Liver (tissue), 9 donors: ENCODE results near the gene TOMM70. TPM values are rescaled to one million over a fixed set of nuclear protein-coding genes. Genes with fewer than 3 reads are reported as not detected.

Experiments used
- DNase-seq: peaks from one replicate; pipeline ENCODE4 v3.0.0-alpha.2; 2017; ENCODE audit warnings: low spot score
- H3K27ac ChIP-seq, 2 donors: one replicate each; pipeline ENCODE4 v1.7.0; 2013; ENCODE audit warnings: inconsistent platforms in 2 of 2, low read length in 2 of 2, control low read depth in 1 of 2, low read depth in 1 of 2, mild to moderate bottlenecking in 1 of 2
- H3K27me3 ChIP-seq, 4 donors: one replicate each; pipeline versions ENCODE4 v1.6.1 to v1.7.0; 2013; ENCODE audit warnings: low read length in 3 of 4, inconsistent platforms in 1 of 4, mild to moderate bottlenecking in 1 of 4, moderate library complexity in 1 of 4; ENCODE audit not compliant: control insufficient read depth in 4 of 4, insufficient read depth in 4 of 4
- H3K36me3 ChIP-seq, 4 donors: one replicate each; pipeline versions ENCODE4 v1.6.1 to v1.7.0; 2013; ENCODE audit warnings: low read length in 3 of 4, mild to moderate bottlenecking in 3 of 4, low read depth in 1 of 4, moderate library complexity in 1 of 4; ENCODE audit not compliant: control insufficient read depth in 4 of 4, insufficient read depth in 3 of 4
- H3K4me1 ChIP-seq, 4 donors: one replicate each; pipeline versions ENCODE4 v1.6.1 to v1.7.0; 2013; ENCODE audit warnings: low read length in 3 of 4, mild to moderate bottlenecking in 3 of 4, moderate library complexity in 1 of 4; ENCODE audit not compliant: control insufficient read depth in 4 of 4, insufficient read depth in 4 of 4
- H3K4me3 ChIP-seq, 3 donors: one replicate each; pipeline versions ENCODE4 v1.6.1 to v1.7.0; 2013; ENCODE audit warnings: low read length in 3 of 3, control low read depth in 1 of 3, low read depth in 1 of 3, mild to moderate bottlenecking in 1 of 3
- H3K9ac ChIP-seq, 2 donors: one replicate each; pipeline ENCODE4 v1.7.0; 2013; ENCODE audit warnings: low read length in 2 of 2, mild to moderate bottlenecking in 2 of 2, moderate library complexity in 2 of 2, control low read depth in 1 of 2, low read depth in 1 of 2
- H3K9me3 ChIP-seq, 4 donors: one replicate each; pipeline versions ENCODE4 v1.6.1 to v1.7.0; 2013; ENCODE audit warnings: low read length in 3 of 4; ENCODE audit not compliant: control insufficient read depth in 4 of 4
- EGR1 ChIP-seq, 2 donors: IDR thresholded peaks; 2 replicates each; pipeline ENCODE4 v1.6.1; 2016 to 2018; ENCODE audit warnings: antibody characterized with exemption in 2 of 2, low read depth in 2 of 2
- FOXA1 ChIP-seq: IDR thresholded peaks from 2 replicates; pipeline ENCODE4 v1.6.1; 2016; ENCODE audit warnings: antibody characterized with exemption
- FOXA2 ChIP-seq: IDR thresholded peaks from 2 replicates; pipeline ENCODE4 v1.6.1; 2016; ENCODE audit warnings: antibody characterized with exemption
- HNF4G ChIP-seq: IDR thresholded peaks from 2 replicates; pipeline ENCODE4 v1.6.1; 2016; ENCODE audit warnings: antibody characterized with exemption
- JUND ChIP-seq, 2 donors: IDR thresholded peaks; 2 replicates each; pipeline ENCODE4 v1.6.1; 2016; ENCODE audit warnings: antibody characterized with exemption in 2 of 2
- NR2F2 ChIP-seq: IDR thresholded peaks from 2 replicates; pipeline ENCODE4 v1.6.1; 2016; ENCODE audit warnings: antibody characterized with exemption
- RAD21 ChIP-seq, 2 donors: IDR thresholded peaks; 2 replicates each; pipeline ENCODE4 v1.6.1; 2016; ENCODE audit warnings: antibody characterized with exemption in 2 of 2, mild to moderate bottlenecking in 2 of 2
- RXRA ChIP-seq, 2 donors: IDR thresholded peaks; 2 replicates each; pipeline ENCODE4 v1.6.1; 2017 to 2018; ENCODE audit warnings: antibody characterized with exemption in 2 of 2, mild to moderate bottlenecking in 1 of 2
- SP1 ChIP-seq: IDR thresholded peaks from 2 replicates; pipeline ENCODE4 v1.6.1; 2018; ENCODE audit warnings: antibody characterized with exemption, mild to moderate bottlenecking
- TAF1 ChIP-seq: conservative IDR thresholded peaks from 2 replicates; pipeline ENCODE4 v1.6.1; 2016; ENCODE audit warnings: antibody characterized with exemption, mild to moderate bottlenecking
- YY1 ChIP-seq: IDR thresholded peaks from 2 replicates; pipeline ENCODE4 v1.6.1; 2016; ENCODE audit warnings: antibody characterized with exemption, mild to moderate bottlenecking
- WGBS: extraction: QIAGEN DNeasy Blood & Tissue Kit; methylation state at CpG from one replicate; pipeline ENCODE4 v1.1.7; 2013; 5-methylcytosine and 5-hydroxymethylcytosine counted together
- polyA plus RNA-seq, 2 donors: library from polyadenylated mRNA; stranded (reverse) in 1 of 2; unstranded in 1 of 2; fragments of 200-250 nt in 1 of 2; fragments of >200 nt in 1 of 2; fragmentation: Nextera tagmentation in 1 of 2; extraction: Ambion mirVana in 1 of 2; gene quantifications; one replicate each; pipeline versions ENCODE4 v1.2.1 to v1.2.3, GENCODE V29; 2013 to 2015
- total RNA-seq, 2 donors: library from RNA; depleted of rRNA; stranded (reverse); fragments of >200 nt; gene quantifications; one replicate each; pipeline ENCODE4 v1.2.3, GENCODE V29; 2014
- TF ChIP-seq, protein P1 (sequence below): IDR thresholded peaks from 2 replicates; pipeline ENCODE4 v1.6.1; 2016; ENCODE audit warnings: antibody characterized with exemption
- TF ChIP-seq, protein P2 (sequence below): IDR thresholded peaks from 2 replicates; pipeline ENCODE4 v1.6.1; 2016; ENCODE audit warnings: antibody characterized with exemption
- TF ChIP-seq, protein P3 (sequence below): IDR thresholded peaks from 2 replicates; pipeline ENCODE4 v1.6.1; 2016; ENCODE audit warnings: antibody characterized with exemption
- TF ChIP-seq, protein P4 (sequence below): fragments of 150-350 bp; IDR thresholded peaks from 2 replicates; pipeline ENCODE4 v1.5.1; 2017; ENCODE audit warnings: improper control_type of control experiment, low read depth, low read length; ENCODE audit not compliant: missing input control
- donor health status: healthy.
- donor health status: healthy.
- donor health status: healthy.
- donor health status: healthy.
- donor health status: healthy.

The TOMM70 gene
- total and polyA plus RNA-seq, 4 donors = 16.7 to 55.8 (median 32.6) TPM

DNA sequence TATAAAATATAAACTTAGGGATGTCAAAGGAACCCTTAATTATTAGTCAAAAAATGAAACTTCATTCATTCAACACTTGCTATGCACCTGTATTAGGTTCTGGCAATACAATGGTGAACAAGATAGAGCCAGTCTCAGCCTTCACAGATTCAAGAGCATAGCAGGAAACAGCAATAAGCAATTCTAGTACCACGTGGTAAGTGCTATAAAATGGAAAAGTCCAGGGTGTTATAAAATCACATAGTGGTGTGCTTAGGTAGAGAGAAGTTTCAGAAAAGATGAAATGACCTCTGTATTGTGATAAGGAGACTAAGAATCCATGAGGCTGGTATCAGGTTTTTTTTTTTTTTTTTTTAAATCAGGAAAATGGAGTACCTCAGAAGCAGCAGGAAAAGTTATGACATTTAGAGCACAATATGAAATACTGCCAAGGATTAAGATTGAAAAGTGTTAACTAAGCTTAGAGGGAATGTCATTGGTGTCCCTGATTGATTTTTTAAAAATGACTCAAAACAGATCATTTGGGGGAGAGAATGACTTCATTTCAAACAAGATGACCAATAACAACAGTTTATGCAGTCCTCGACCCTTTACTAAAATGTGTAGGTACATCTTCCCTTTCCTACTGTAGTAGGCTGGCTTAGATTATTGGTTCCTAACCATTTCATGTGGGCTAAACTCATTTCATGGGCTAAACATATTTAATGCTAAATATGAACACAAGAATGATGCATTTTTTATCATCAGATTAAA is 5.0 kb downstream of the TOMM70 start:
- Histone ChIP-seq H3K9me3 (no peaks in the 10 kb centered on the region), H3K4me1 (peaks cover 6 to 41% (median 35%) of the 10 kb centered on the region in 4 donors), H3K36me3 (no peaks in the 10 kb centered on the region), H3K27me3 (no peaks in the 10 kb centered on the region), H3K27ac (no peak overlapping the region), H3K4me3 (no peak overlapping the region), H3K9ac (peak overlapping the region in 1 of 2 donors; percentile 9)
- 65% methylated on average over 2 of the region's 2 CpGs for WGBS
- DNase-seq = no peak
- TF ChIP-seq SP1 (no peak), NR2F2 (no peak), RAD21 (IDR thresholded peaks at IDR 0.05) (no peak), JUND (IDR thresholded peaks at IDR 0.05) (no peak), EGR1 (IDR thresholded peaks at IDR 0.05; ENCODE audit: low read depth in 2 of 2) (no peak)
- TF ChIP-seq, protein P1, sequence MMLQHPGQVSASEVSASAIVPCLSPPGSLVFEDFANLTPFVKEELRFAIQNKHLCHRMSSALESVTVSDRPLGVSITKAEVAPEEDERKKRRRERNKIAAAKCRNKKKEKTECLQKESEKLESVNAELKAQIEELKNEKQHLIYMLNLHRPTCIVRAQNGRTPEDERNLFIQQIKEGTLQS = no peak
- TF ChIP-seq, protein P2, sequence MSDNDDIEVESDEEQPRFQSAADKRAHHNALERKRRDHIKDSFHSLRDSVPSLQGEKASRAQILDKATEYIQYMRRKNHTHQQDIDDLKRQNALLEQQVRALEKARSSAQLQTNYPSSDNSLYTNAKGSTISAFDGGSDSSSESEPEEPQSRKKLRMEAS = no peak

DNA sequence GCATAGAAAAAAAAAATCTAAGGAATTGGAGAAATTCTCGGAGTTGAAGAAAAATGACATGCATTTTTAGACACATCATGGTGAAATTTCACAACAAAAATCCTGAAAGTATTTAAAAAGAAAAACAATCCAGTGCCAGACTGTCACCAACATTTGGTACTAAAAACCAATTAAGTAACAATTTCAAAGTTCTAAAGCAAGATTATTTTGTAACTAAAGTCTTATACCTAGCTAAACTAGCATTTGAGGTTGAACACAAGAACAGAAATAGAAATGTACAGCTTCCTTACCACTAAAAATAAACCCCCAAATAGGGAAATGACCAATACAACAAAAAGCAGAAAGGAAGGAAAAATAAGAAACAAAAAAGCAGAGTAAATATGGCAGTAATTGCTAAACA is 11.9 kb downstream of the TOMM70 start:
- 99% methylated on average over 1 of the region's 1 CpG for WGBS
- no peak for TF ChIP-seq RAD21 (IDR thresholded peaks at IDR 0.05)
- no peak for TF ChIP-seq YY1
- no peak for TF ChIP-seq FOXA1
- no peak for TF ChIP-seq TAF1
- TF ChIP-seq FOXA2 = no peak
- TF ChIP-seq, protein P3, sequence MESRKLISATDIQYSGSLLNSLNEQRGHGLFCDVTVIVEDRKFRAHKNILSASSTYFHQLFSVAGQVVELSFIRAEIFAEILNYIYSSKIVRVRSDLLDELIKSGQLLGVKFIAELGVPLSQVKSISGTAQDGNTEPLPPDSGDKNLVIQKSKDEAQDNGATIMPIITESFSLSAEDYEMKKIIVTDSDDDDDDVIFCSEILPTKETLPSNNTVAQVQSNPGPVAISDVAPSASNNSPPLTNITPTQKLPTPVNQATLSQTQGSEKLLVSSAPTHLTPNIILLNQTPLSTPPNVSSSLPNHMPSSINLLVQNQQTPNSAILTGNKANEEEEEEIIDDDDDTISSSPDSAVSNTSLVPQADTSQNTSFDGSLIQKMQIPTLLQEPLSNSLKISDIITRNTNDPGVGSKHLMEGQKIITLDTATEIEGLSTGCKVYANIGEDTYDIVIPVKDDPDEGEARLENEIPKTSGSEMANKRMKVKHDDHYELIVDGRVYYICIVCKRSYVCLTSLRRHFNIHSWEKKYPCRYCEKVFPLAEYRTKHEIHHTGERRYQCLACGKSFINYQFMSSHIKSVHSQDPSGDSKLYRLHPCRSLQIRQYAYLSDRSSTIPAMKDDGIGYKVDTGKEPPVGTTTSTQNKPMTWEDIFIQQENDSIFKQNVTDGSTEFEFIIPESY = no peak
- no peak for TF ChIP-seq NR2F2
- TF ChIP-seq SP1 = no peak
- no peak for TF ChIP-seq RXRA (IDR thresholded peaks at IDR 0.05)
- TF ChIP-seq, protein P1 = no peak
- no peak for TF ChIP-seq HNF4G
- TF ChIP-seq, protein P2 = no peak
- Histone ChIP-seq H3K9ac (no peak overlapping the region), H3K4me1 (peaks cover 5 to 27% (median 16%) of the 10 kb centered on the region in 4 donors), H3K27me3 (no peaks in the 10 kb centered on the region), H3K9me3 (no peaks in the 10 kb centered on the region), H3K4me3 (no peak overlapping the region), H3K36me3 (peaks cover 5 to 12% (median 7%) of the 10 kb centered on the region in 4 donors), H3K27ac (no peak overlapping the region)
- no peak for DNase-seq

DNA sequence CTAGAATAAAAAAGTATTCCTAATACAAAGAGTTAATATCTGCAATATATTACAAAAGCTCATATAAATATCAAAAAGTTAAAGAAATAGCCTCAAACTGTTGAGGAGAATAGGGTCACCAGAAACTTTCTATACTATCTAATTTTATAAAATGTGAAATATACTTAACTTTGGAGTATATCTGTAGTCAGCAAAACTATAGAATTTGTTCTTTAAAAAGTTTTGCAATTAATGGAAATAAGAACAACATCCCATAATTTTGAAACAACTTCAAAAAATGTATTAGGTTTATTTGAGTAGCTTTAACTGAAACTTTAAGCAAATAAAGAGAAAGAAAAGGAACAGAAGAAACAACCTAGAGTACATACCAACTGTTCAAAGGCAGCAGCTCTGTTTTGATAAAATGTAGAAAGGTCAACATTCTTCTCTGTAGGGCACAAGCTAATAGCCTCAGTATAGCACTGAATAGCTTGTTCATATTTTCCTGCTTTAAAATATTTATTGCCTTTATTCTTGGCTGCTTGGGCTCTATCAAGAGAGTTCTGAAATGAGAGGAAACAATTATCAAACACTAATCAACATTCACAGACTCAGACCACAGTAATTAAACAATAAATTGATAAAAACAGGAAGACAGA is 14.3 kb downstream of the TOMM70 start:
- no peaks in the 10 kb centered on the region for H3K27me3 ChIP-seq
- no peaks in the 10 kb centered on the region for H3K9me3 ChIP-seq
- H3K9ac ChIP-seq = no peak overlapping the region
- no peak for TF ChIP-seq EGR1 (IDR thresholded peaks at IDR 0.05; ENCODE audit: low read depth in 2 of 2)
- TF ChIP-seq RXRA (IDR thresholded peaks at IDR 0.05) = peak; percentile 13 to 24
- TF ChIP-seq, protein P4, sequence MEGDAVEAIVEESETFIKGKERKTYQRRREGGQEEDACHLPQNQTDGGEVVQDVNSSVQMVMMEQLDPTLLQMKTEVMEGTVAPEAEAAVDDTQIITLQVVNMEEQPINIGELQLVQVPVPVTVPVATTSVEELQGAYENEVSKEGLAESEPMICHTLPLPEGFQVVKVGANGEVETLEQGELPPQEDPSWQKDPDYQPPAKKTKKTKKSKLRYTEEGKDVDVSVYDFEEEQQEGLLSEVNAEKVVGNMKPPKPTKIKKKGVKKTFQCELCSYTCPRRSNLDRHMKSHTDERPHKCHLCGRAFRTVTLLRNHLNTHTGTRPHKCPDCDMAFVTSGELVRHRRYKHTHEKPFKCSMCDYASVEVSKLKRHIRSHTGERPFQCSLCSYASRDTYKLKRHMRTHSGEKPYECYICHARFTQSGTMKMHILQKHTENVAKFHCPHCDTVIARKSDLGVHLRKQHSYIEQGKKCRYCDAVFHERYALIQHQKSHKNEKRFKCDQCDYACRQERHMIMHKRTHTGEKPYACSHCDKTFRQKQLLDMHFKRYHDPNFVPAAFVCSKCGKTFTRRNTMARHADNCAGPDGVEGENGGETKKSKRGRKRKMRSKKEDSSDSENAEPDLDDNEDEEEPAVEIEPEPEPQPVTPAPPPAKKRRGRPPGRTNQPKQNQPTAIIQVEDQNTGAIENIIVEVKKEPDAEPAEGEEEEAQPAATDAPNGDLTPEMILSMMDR = no peak
- TF ChIP-seq NR2F2 = peak; percentile 64
- peak; percentile 33 for TF ChIP-seq SP1
- H3K27ac ChIP-seq = no peak overlapping the region
- H3K4me3 ChIP-seq = no peak overlapping the region
- no peak for DNase-seq
- H3K4me1 ChIP-seq = peaks cover 5 to 22% (median 11%) of the 10 kb centered on the region in 4 donors
- peaks cover 6 to 24% (median 16%) of the 10 kb centered on the region in 4 donors for H3K36me3 ChIP-seq
